ENCODE measurements around the gene GPR132.

GRCh38 chr14:105096206-105096875, 31.1 kb upstream of the GPR132 start:
- no peak for TF ChIP-seq PKNOX1 (IDR thresholded peaks at IDR 0.05)
- no peak for TF ChIP-seq FOXA1 (IDR thresholded peaks at IDR 0.05)
- no peak for TF ChIP-seq SP1 (IDR thresholded peaks at IDR 0.05)
- TF ChIP-seq FOXK2 (IDR thresholded peaks at IDR 0.05), result no peak
- TF ChIP-seq L3MBTL2 (conservative IDR thresholded peaks at IDR 0.05), result no peak
- TF ChIP-seq SUZ12 (IDR thresholded peaks at IDR 0.05), result no peak
